VCaP (cell line): ENCODE results near the gene TECPR2.
"Not testable (repeated sequence)": the region's sequence is repeated elsewhere in the genome, so short reads cannot be mapped to it uniquely, and the experiment has no call there.

Experiments used
- H3K27ac ChIP-seq: fragments of 450-650 bp; 2 replicates; pipeline ENCODE4 v1.5.1; 2017
- TF ChIP-seq, protein P1 (sequence below): fragments of 450-650 bp; conservative IDR thresholded peaks from 2 replicates; pipeline ENCODE4 v1.5.1; 2017; ENCODE audit warnings: mild to moderate bottlenecking, moderate library complexity

The TECPR2 gene

DNA sequence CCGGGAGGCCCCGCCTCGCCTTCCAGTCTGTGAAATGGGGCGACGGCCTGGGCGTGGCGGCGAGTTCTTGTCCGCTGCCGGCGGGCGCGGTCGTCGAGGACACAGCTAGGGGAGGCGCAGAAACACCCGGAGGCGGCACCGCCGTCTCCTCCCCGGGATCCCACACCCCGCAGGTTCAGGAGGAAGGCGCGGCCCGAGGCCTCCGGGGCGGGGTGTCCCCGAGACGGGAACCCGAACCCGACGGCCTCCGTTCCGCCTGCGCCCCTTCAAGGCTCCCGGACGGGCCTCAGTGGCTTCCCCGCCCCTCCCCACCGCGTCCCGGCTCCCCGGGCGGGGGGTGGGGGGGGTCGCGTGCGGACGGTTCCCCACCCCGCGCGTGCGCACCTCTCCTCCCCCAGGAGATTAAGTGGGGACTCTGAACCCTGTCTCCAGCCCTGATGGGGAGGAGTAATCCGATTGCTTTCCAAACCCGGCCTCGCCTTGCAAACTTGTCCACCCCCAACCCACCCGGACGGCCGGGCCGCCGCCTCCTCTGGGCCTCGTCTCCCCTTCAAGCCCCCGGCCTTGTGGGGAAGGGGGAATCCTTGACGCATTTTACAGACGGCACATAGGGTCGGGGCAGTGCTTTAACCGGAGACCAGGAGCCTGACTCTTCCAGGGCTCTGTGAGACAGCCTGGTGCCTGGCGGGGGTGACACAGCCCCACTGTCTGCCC lies 182.2 kb downstream of the TECPR2 start:
- H3K27ac ChIP-seq, result no peak overlapping the region
- TF ChIP-seq, protein P1, sequence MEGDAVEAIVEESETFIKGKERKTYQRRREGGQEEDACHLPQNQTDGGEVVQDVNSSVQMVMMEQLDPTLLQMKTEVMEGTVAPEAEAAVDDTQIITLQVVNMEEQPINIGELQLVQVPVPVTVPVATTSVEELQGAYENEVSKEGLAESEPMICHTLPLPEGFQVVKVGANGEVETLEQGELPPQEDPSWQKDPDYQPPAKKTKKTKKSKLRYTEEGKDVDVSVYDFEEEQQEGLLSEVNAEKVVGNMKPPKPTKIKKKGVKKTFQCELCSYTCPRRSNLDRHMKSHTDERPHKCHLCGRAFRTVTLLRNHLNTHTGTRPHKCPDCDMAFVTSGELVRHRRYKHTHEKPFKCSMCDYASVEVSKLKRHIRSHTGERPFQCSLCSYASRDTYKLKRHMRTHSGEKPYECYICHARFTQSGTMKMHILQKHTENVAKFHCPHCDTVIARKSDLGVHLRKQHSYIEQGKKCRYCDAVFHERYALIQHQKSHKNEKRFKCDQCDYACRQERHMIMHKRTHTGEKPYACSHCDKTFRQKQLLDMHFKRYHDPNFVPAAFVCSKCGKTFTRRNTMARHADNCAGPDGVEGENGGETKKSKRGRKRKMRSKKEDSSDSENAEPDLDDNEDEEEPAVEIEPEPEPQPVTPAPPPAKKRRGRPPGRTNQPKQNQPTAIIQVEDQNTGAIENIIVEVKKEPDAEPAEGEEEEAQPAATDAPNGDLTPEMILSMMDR, result no peak

DNA sequence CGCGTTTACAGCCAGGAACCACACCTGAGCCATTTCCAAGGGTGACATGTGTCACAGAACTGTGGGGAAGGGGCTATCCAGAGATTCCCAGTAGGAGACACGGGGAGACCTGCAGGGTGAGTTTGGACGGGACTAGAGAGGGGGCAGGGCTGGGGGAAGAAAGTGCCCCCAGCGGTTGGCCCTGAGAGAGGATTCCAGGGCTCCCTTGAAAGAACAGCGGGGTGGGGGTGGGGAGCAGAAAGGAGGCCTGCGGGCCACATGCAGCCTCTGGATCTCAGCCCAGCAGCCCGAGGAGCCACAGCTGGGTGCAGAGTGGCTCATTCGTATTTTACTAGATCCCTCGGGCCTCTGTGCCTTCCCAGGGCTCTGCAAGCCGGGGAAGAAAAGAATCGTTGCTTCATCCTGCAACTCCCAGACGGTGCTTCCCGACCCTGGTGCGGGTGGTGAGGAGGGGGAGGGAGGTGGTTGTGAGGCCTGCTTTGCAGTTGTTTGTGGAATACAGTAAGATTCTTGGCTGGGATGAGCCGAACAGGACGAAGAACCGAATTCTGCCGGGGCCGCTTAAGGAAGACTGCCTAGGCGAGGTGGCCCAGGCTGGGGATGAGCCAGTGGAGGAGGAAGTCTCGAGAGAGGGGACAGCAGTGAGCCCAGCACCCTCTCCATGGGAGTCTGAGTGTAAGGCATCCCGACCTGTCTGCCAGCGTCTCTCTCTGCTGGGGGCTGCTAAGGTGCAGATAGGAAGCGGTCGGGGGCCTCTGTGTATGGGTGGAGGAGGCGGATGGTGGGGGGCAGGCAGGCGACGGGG lies 182.9 kb downstream of the TECPR2 start:
- TF ChIP-seq, protein P1, result no peak
- H3K27ac ChIP-seq, result no peak overlapping the region

DNA sequence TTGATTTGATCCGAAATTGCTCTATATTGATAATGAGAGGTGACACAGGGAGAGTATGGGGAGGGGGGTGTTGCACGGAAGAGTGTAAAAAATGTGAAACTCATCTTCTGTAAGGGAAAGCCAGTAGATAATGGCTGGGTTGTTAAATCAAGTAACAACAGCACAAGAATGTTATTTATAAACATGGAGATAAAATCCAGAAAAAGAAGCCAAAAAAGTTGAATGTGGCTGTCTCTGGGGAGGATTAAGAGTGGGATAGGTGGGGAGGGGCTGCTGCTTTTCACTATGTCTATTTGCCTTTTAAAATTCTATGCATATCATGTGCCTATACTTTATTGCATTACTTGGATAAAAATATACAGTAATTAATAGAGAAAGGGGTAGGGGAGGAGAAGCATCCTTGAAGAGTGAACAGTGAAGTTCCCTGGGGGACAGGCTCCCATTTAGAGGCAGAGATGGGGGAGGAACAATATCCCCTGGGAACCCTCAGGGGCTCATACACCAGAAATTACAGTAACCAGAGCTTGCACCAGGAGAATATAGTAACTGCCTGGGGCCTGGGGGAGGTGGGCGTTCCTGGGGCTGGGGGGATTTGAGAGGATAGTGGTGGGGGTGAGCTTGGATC lies 186.0 kb downstream of the TECPR2 start:
- H3K27ac ChIP-seq, result no peak overlapping the region
- TF ChIP-seq, protein P1, result no peak

GRCh38 chr14:102550927-102551401 lies 188.2 kb downstream of the TECPR2 start:
- not testable (repeated sequence) for H3K27ac ChIP-seq
